ENCODE results near the gene MLF2. TPM values are rescaled to one million over a fixed set of nuclear protein-coding genes. Genes with fewer than 3 reads are reported as not detected.

Gene MLF2
- total and polyA plus RNA-seq, 10 of the 15 experiments (the other 5 are each of a cell fraction or from before 2014, with no cell fraction given) = 13.5 to 222 (median 130) TPM

- Histone ChIP-seq H3K9me3 (replicated peaks; ENCODE audit: control insufficient read depth, insufficient read depth, low read length) (no peaks in the 10 kb centered on the region), H3K4me2 (ENCODE audit: control insufficient read depth, insufficient read depth) (peak overlapping the region; percentile 69), H3K36me3 (ENCODE audit: control insufficient read depth in 2 of 2, insufficient read depth in 2 of 2, low read length in 1 of 2) (peaks cover 5 to 12% of the 10 kb centered on the region in 2 experiments; a peak in 3 of 4 replicates), H3K4me1 (ENCODE audit: control insufficient read depth, insufficient read depth, low read length) (peaks cover 17% of the 10 kb centered on the region), H3K27me3 (replicated peaks in 1 of 2; ENCODE audit: control insufficient read depth in 2 of 2, insufficient read depth in 2 of 2, low read length in 1 of 2) (no peaks in the 10 kb centered on the region), H4K20me1 (ENCODE audit: control insufficient read depth, insufficient read depth) (no peaks in the 10 kb centered on the region), H3K79me2 (ENCODE audit: control insufficient read depth, insufficient read depth, low read length) (peaks cover 18% of the 10 kb centered on the region), H2AFZ (ENCODE audit: control insufficient read depth, low read depth, low read length) (peak overlapping the region; percentile 54), H3K9ac (ENCODE audit: control insufficient read depth, insufficient read depth, low read length) (no peak overlapping the region; the same call in 1 of the 2 replicates), H3K4me3 (no peak overlapping the region), H3K27ac (ENCODE audit: control insufficient read depth, insufficient read depth) (peak overlapping the region; percentile 99; the same call in 1 of the 2 replicates)
- ChIA-PET RAD21 (ENCODE audit: unreplicated experiment) (interaction anchor here (0.6 to 4.4 kb wide), 28 partner anchors 9 to 261 kb away, joined by 3 to 68 read pairs (median 7); partner anchors contain the start of genes CDCA3, COPS7A, GPR162 and MRPL51), SMC1A (ENCODE audit: uncharacterized antibody, unreplicated experiment) (interaction anchor here (0.6 to 4.8 kb wide), 29 partner anchors 9 to 181 kb away, joined by 3 to 84 read pairs (median 7); partner anchors contain the start of genes CD4, CDCA3, COPS7A and GNB3), CTCF (interaction anchor here (0.7 to 10.9 kb wide), 40 partner anchors 8 to 225 kb away, joined by 3 to 221 read pairs (median 4); partner anchors contain the start of genes CD4, CDCA3, COPS7A and GPR162), POLR2A (interaction anchor here (0.8 to 4.5 kb wide), 28 partner anchors 10 to 214 kb away, joined by 3 to 60 read pairs (median 4); partner anchors contain the start of genes C12orf57, CDCA3, COPS7A and LAG3)
- ATAC-seq = no peak
- in situ Hi-C loops (cut with MboI) (loop anchor here (5.0 kb wide), 1 partner anchor 73 kb away; the partner anchor contains the start of gene P3H3), intact Hi-C loops (cut with micrococcal nuclease; ENCODE audit: unreplicated experiment) (loop anchor here (1.0 kb wide), 4 partner anchors 10 to 71 kb away; partner anchors contain the start of gene ZNF384)
- TF ChIP-seq NR2F1 (conservative IDR thresholded peaks at IDR 0.05) (peak; percentile 87), RAD21 (IDR thresholded peaks at IDR 0.05; ENCODE audit: insufficient read depth, low read depth, low read length) (peak; percentile 93), PML (IDR thresholded peaks at IDR 0.05; ENCODE audit: low read length) (no peak), SMARCA5 (IDR thresholded peaks at IDR 0.05) (0 out of 2 replicates have a peak, but pooled peaks have one; percentile 42), EGR1 (IDR thresholded peaks at IDR 0.05; ENCODE audit: borderline replicate concordance in 1 of 2, low read depth in 2 of 2, low read length in 2 of 2) (no peak), MYC (IDR thresholded peaks at IDR 0.05; ENCODE audit: insufficient read depth, insufficient read length, insufficient replicate concordance, low read length, severe bottlenecking) (no peak), TARDBP (IDR thresholded peaks at IDR 0.05; ENCODE audit: borderline replicate concordance) (peak; percentile 2; the same call in 1 of the 2 replicates), PAX5 (IDR thresholded peaks at IDR 0.05; ENCODE audit: borderline replicate concordance, low read depth, low read length) (no peak), ZNF687 (IDR thresholded peaks at IDR 0.05) (0 out of 2 replicates have a peak, but pooled peaks have one; percentile 35), NR2C1 (IDR thresholded peaks at IDR 0.05) (peak; percentile 35; the same call in 1 of the 2 replicates), RUNX3 (IDR thresholded peaks at IDR 0.05; ENCODE audit: low read length) (no peak), TCF7 (IDR thresholded peaks at IDR 0.05; ENCODE audit: borderline replicate concordance) (no peak), EED (IDR thresholded peaks at IDR 0.05; ENCODE audit: low read depth) (no peak), WRNIP1 (IDR thresholded peaks at IDR 0.05; ENCODE audit: borderline replicate concordance, low read depth, low read length) (0 out of 2 replicates have a peak, but pooled peaks have one; percentile 42), SMC3 (IDR thresholded peaks at IDR 0.05; ENCODE audit: borderline replicate concordance, low read length) (peak; percentile 97), SP1 (IDR thresholded peaks at IDR 0.05; ENCODE audit: low read depth, low read length) (peak; percentile 0)
- TF ChIP-seq, protein P1, sequence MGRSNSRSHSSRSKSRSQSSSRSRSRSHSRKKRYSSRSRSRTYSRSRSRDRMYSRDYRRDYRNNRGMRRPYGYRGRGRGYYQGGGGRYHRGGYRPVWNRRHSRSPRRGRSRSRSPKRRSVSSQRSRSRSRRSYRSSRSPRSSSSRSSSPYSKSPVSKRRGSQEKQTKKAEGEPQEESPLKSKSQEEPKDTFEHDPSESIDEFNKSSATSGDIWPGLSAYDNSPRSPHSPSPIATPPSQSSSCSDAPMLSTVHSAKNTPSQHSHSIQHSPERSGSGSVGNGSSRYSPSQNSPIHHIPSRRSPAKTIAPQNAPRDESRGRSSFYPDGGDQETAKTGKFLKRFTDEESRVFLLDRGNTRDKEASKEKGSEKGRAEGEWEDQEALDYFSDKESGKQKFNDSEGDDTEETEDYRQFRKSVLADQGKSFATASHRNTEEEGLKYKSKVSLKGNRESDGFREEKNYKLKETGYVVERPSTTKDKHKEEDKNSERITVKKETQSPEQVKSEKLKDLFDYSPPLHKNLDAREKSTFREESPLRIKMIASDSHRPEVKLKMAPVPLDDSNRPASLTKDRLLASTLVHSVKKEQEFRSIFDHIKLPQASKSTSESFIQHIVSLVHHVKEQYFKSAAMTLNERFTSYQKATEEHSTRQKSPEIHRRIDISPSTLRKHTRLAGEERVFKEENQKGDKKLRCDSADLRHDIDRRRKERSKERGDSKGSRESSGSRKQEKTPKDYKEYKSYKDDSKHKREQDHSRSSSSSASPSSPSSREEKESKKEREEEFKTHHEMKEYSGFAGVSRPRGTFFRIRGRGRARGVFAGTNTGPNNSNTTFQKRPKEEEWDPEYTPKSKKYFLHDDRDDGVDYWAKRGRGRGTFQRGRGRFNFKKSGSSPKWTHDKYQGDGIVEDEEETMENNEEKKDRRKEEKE (IDR thresholded peaks at IDR 0.05) = no peak
- BruUV-seq (replicated peaks) = no TSS peak
- DNase-seq (ENCODE audit: low read depth, low spot score) = no peak
- FAIRE-seq = no peak
- 1% methylated on average over 7 of the region's 7 CpGs for WGBS (ENCODE audit: insufficient coverage, insufficient replicate concordance, low lambda C conversion rate, missing lambda C conversion rate)
Measured at GRCh38 chr12:6753772-6754356, 923 bp upstream of the MLF2 start.

Data from GM12878 (cell line).